ENCODE data around the gene RSPH1. TPM values are rescaled to one million over a fixed set of nuclear protein-coding genes. Genes with fewer than 3 reads are reported as not detected.

Gene RSPH1
- total and polyA plus RNA-seq, 12 donors, result 0.13 to 5.8 (median 0.87) TPM; not detected in 2

- Histone ChIP-seq H3K4me1 (replicated peaks in 1 of 2) (peaks cover 0 to 9% of the 10 kb centered on the region in 2 donors), H3K9me3 (replicated peaks in 1 of 3) (no peaks in the 10 kb centered on the region), H3K27me3 (no peaks in the 10 kb centered on the region), H3K36me3 (replicated peaks in 1 of 2) (no peaks in the 10 kb centered on the region), H3K27ac (no peak overlapping the region), H3K4me3 (no peak overlapping the region)
- no peak for DNase-seq
- intact Hi-C loops (cut with DNase I), result no loop called here
- 76 to 95% (median 79%) methylated on average over 1 of the region's 1 CpG for WGBS, 4 donors
- TF ChIP-seq CTCF (IDR thresholded peaks at IDR 0.05), result no peak
- TF ChIP-seq POLR2A (IDR thresholded peaks at IDR 0.05), result no peak
These were observed 63.3 kb downstream of the RSPH1 start for GRCh38 chr21:42432695-42433094.

DNA sequence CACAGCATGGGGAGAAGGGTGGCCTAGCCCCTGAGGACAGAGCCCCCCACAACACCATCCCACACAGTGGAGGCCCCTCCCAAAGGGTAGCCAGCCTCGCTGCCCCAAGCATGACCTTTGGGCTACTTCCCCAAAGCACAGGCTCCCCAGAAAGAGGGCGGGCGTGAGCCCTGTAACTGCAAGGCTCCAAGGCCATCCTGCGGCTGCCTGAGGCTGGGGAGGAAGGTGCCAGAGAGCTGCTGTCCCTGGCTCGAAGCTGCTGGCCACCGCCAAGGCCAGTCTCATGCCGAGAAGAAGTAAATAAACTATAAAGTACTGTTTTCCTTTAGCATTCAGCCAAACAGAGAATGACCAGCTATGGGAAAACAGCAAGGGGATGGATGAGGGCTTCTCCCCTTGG is 64.8 kb downstream of the RSPH1 start:
- TF ChIP-seq CTCF (IDR thresholded peaks at IDR 0.05) (no peak), POLR2A (IDR thresholded peaks at IDR 0.05) (no peak)
- H3K4me3 ChIP-seq, result no peak overlapping the region
- no peak overlapping the region for H3K27ac ChIP-seq
- WGBS, 4 donors, result 16 to 50% (median 44%) methylated on average over 6 to 7 of the region's 7 CpGs
- no peaks in the 10 kb centered on the region for H3K36me3 ChIP-seq (replicated peaks in 1 of 2)
- DNase-seq, result peak in 5 of 7 donors; percentile 38 to 62 (median 57)
- H3K27me3 ChIP-seq, result no peaks in the 10 kb centered on the region
- intact Hi-C loops (cut with DNase I), result no loop called here
- peaks cover 0 to 9% of the 10 kb centered on the region in 2 donors for H3K4me1 ChIP-seq (replicated peaks in 1 of 2)
- H3K9me3 ChIP-seq (replicated peaks in 1 of 3), result no peaks in the 10 kb centered on the region

DNA sequence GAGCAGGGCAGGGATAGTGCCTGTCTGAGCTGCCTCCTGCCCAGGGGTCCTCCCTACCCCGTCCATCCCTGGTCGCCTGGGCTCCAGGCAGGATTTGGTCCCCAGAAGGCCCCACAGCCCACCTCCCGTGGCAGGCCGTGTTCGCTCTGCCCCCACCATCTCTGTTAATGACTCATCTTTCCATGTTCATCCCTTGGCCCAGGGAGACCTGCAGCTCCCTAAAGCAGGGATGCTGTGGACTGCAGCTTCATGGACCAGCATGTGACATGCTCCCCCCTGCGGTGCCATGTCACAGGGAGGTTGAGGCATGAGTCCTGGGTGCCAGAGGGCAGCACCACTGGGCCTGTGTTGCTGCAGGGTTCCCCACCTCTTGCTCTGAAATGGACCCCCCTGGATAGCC is 65.5 kb downstream of the RSPH1 start:
- 82 to 96% (median 91%) methylated on average over 3 to 6 of the region's 6 CpGs for WGBS, 4 donors

GRCh38 chr21:42429856-42430255 is 66.2 kb downstream of the RSPH1 start:
- Histone ChIP-seq H3K27me3 (no peaks in the 10 kb centered on the region), H3K36me3 (replicated peaks in 1 of 2) (no peaks in the 10 kb centered on the region), H3K27ac (no peak overlapping the region), H3K4me3 (no peak overlapping the region), H3K4me1 (replicated peaks in 1 of 2) (peaks cover 0 to 9% of the 10 kb centered on the region in 2 donors), H3K9me3 (replicated peaks in 1 of 3) (no peaks in the 10 kb centered on the region)
- TF ChIP-seq CTCF (IDR thresholded peaks at IDR 0.05) (no peak), POLR2A (IDR thresholded peaks at IDR 0.05) (no peak)
- intact Hi-C loops (cut with DNase I), result no loop called here
- DNase-seq, result no peak
- WGBS, 4 donors, result 61 to 74% (median 62%) methylated on average over 8 to 9 of the region's 9 CpGs

More for the DNA sequence above, 65.5 kb downstream of the RSPH1 start:
- no peaks in the 10 kb centered on the region for H3K36me3 ChIP-seq (replicated peaks in 1 of 2)
- H3K9me3 ChIP-seq (replicated peaks in 1 of 3), result no peaks in the 10 kb centered on the region
- H3K4me1 ChIP-seq (replicated peaks in 1 of 2), result peaks cover 0 to 9% of the 10 kb centered on the region in 2 donors
- H3K4me3 ChIP-seq, result no peak overlapping the region
- no peak for DNase-seq
- no peaks in the 10 kb centered on the region for H3K27me3 ChIP-seq
- no peak overlapping the region for H3K27ac ChIP-seq
- TF ChIP-seq POLR2A (IDR thresholded peaks at IDR 0.05) (no peak), CTCF (IDR thresholded peaks at IDR 0.05) (no peak)
- intact Hi-C loops (cut with DNase I), result no loop called here
